Keratinocyte (primary cell): ENCODE measurements around the gene TBCD. TPM values are rescaled to one million over a fixed set of nuclear protein-coding genes. Genes with fewer than 3 reads are reported as not detected.

ENCODE experiments used
- DNase-seq: peaks from one replicate; pipeline ENCODE4 v3.0.0-alpha.2; 2011; ENCODE audit warnings: low read depth, missing footprints, low spot score
- FAIRE-seq: peaks from 2 replicates; lab custom pipeline; 2011; peaks lifted over from hg19 to GRCh38; lab: Jason Lieb, UNC
- H2AFZ ChIP-seq: 2 replicates; pipeline ENCODE4 v1.6.0; 2012; ENCODE audit warnings: low read length, control low read depth, inconsistent platforms; ENCODE audit not compliant: control insufficient read depth
- H3K27ac ChIP-seq: 2 replicates; pipeline ENCODE4 v1.5.1; 2011; ENCODE audit warnings: low read length; ENCODE audit not compliant: control insufficient read depth, insufficient read depth
- H3K27me3 ChIP-seq: 3 replicates; pipeline ENCODE4 v1.6.0; 2011; ENCODE audit warnings: low read length; ENCODE audit not compliant: control insufficient read depth, insufficient read depth; ENCODE audit errors: extremely low read depth
- H3K36me3 ChIP-seq, 2 experiments: 2 replicates in 1 of 2; 3 replicates in 1 of 2; pipeline ENCODE4 v1.5.1; 2011; ENCODE audit warnings: low read length in 2 of 2, mild to moderate bottlenecking in 1 of 2; ENCODE audit not compliant: control insufficient read depth in 2 of 2, insufficient read depth in 2 of 2; ENCODE audit errors: extremely low read depth in 1 of 2
- H3K4me1 ChIP-seq: 3 replicates; pipeline ENCODE4 v1.5.1; 2011; ENCODE audit warnings: low read length; ENCODE audit not compliant: control insufficient read depth, insufficient read depth; ENCODE audit errors: extremely low read depth
- H3K4me2 ChIP-seq: 3 replicates; pipeline ENCODE4 v1.6.0; 2011; ENCODE audit warnings: low read depth, low read length; ENCODE audit not compliant: control insufficient read depth, insufficient read depth; ENCODE audit errors: extremely low read depth
- H3K4me3 ChIP-seq, 3 experiments: fragments of 200-600 bp in 1 of 3; sonication (generic) in 1 of 3; 2 replicates in 2 of 3; 3 replicates in 1 of 3; pipeline ENCODE4 v1.5.1; 2011 to 2016; ENCODE audit warnings: low read length in 3 of 3, mild to moderate bottlenecking in 3 of 3, control low read depth in 2 of 3, inconsistent platforms in 1 of 3, low read depth in 1 of 3, mixed read lengths in 1 of 3, mixed run types in 1 of 3, moderate library complexity in 1 of 3; ENCODE audit not compliant: control insufficient read depth in 2 of 3, insufficient read depth in 2 of 3; ENCODE audit errors: extremely low read depth in 1 of 3
- H3K79me2 ChIP-seq: 2 replicates; pipeline ENCODE4 v1.6.0; 2012; ENCODE audit warnings: low read length; ENCODE audit not compliant: control insufficient read depth, insufficient read depth
- H3K9ac ChIP-seq: 3 replicates; pipeline ENCODE4 v1.6.0; 2011; ENCODE audit warnings: low read length; ENCODE audit not compliant: control insufficient read depth, insufficient read depth; ENCODE audit errors: extremely low read depth
- H3K9me1 ChIP-seq: 3 replicates; pipeline ENCODE4 v1.6.0; 2011; ENCODE audit warnings: low read length; ENCODE audit not compliant: control insufficient read depth, insufficient read depth; ENCODE audit errors: extremely low read depth
- H3K9me3 ChIP-seq: 2 replicates; pipeline ENCODE4 v1.5.1; 2012; ENCODE audit warnings: low read depth, low read length; ENCODE audit not compliant: control insufficient read depth
- H4K20me1 ChIP-seq: 3 replicates; pipeline ENCODE4 v1.6.0; 2011; ENCODE audit warnings: low read length; ENCODE audit not compliant: control insufficient read depth, insufficient read depth; ENCODE audit errors: extremely low read depth
- EZH2 ChIP-seq: IDR thresholded peaks from one replicate; pipeline ENCODE4 v1.6.1; 2012; ENCODE audit warnings: inconsistent platforms, mild to moderate bottlenecking, low read length, moderate library complexity
- dilution Hi-C: fragments of 300-500 bp; cut with MboI; formaldehyde crosslinking; loops from one replicate; pipeline ENCODE4 v1.7.0; 2020; ENCODE audit warnings: low sequenced_read_pairs; ENCODE audit not compliant: extremely low pct_ligation_motif_present
- polyA plus RNA-seq, 5 experiments: library from polyadenylated mRNA; depleted of rRNA in 3 of 5; stranded (reverse) in 3 of 5; stranded (forward) in 1 of 5; unstranded in 1 of 5; fragments of >200 nt; gene quantifications; 1 replicate in 1 of 5; 2 replicates in 3 of 5; 3 replicates in 1 of 5; pipeline versions ENCODE4 v1.2.1 to v1.2.3, GENCODE V29; 2011 to 2012; ENCODE audit warnings: missing spikeins in 2 of 5, low read depth in 1 of 5, low replicate concordance in 1 of 5
- TF ChIP-seq, protein P1 (sequence below), 3 experiments: IDR thresholded peaks in 1 of 3; conservative IDR thresholded peaks in 1 of 3; optimal IDR thresholded peaks in 1 of 3; 2 replicates in 2 of 3; 3 replicates in 1 of 3; pipeline versions ENCODE3 to v1.5.1; 2011; ENCODE audit warnings: low read length in 3 of 3, mild to moderate bottlenecking in 3 of 3, moderate library complexity in 2 of 3, control low read depth in 1 of 3, inconsistent platforms in 1 of 3; ENCODE audit not compliant: insufficient read depth in 2 of 3; ENCODE audit errors: extremely low read depth in 1 of 3

The TBCD gene
- polyA plus RNA-seq, 1 donor (not counting 4 experiments of a cell fraction or from before 2014, with no cell fraction given) = 36.2 TPM

DNA sequence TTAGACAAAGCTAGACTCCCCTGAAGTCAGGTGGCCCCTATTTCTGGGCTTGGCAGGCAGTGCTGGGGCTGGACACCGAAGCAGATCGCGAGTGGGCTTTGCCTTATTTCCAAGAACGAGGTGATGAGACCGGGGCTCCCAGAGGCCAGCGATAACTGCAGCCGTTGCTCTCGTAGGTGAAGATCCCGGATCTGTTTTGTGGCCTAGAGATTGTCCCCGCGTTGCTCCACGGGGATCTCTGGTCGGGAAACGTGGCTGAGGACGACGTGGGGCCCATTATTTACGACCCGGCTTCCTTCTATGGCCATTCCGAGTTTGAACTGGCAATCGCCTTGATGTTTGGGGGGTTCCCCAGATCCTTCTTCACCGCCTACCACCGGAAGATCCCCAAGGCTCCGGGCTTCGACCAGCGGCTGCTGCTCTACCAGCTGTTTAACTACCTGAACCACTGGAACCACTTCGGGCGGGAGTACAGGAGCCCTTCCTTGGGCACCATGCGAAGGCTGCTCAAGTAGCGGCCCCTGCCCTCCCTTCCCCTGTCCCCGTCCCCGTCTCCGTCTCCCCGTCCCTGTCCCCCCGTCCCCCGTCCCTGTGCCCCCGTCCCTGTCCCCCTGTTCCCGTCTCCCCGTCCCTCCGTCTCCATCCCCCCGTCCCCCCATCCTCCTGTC lies 1.5 kb upstream of the TBCD start:
- Histone ChIP-seq H3K36me3 (no peaks in the 10 kb centered on the region), H3K27me3 (no peaks in the 10 kb centered on the region), H3K9ac (no peak overlapping the region), H2AFZ (no peak overlapping the region), H4K20me1 (no peaks in the 10 kb centered on the region), H3K9me3 (no peaks in the 10 kb centered on the region), H3K4me1 (peaks cover 22% of the 10 kb centered on the region), H3K79me2 (peaks cover 14% of the 10 kb centered on the region), H3K4me2 (no peak overlapping the region), H3K27ac (no peak overlapping the region), H3K4me3 (no peak overlapping the region), H3K9me1 (no peaks in the 10 kb centered on the region)
- no peak for TF ChIP-seq EZH2
- TF ChIP-seq, protein P1, sequence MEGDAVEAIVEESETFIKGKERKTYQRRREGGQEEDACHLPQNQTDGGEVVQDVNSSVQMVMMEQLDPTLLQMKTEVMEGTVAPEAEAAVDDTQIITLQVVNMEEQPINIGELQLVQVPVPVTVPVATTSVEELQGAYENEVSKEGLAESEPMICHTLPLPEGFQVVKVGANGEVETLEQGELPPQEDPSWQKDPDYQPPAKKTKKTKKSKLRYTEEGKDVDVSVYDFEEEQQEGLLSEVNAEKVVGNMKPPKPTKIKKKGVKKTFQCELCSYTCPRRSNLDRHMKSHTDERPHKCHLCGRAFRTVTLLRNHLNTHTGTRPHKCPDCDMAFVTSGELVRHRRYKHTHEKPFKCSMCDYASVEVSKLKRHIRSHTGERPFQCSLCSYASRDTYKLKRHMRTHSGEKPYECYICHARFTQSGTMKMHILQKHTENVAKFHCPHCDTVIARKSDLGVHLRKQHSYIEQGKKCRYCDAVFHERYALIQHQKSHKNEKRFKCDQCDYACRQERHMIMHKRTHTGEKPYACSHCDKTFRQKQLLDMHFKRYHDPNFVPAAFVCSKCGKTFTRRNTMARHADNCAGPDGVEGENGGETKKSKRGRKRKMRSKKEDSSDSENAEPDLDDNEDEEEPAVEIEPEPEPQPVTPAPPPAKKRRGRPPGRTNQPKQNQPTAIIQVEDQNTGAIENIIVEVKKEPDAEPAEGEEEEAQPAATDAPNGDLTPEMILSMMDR (optimal IDR thresholded peaks at IDR 0.05 in 1 of 3, IDR thresholded peaks at IDR 0.05 in 1 of 3, conservative IDR thresholded peaks at IDR 0.05 in 1 of 3; ENCODE audit: extremely low read depth in 1 of 3, insufficient read depth in 2 of 3, low read length in 3 of 3) = no peak
- DNase-seq = no peak
- FAIRE-seq = no peak
- dilution Hi-C loops = no loop called here

DNA sequence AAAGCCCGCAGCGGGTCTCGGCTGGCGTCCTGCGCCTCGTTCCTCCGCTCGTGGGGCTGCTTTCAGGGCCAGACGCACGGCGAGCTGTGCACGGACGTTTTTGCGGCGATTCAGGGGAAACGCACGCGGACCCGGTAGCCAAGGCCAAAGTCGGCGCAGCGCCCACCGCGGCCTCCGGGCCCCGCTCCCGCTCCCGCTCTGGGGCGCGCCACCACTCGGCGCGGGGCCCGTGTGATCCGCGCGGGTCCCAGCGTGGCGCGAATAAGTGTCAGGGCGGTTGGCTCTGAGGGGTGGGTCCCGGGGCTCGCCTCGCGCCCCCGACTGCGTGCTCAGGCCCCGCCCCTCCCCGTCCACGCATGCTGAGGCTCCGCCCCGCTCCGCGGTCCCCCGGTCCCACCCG lies 694 bp upstream of the TBCD start:
- peak overlapping the region; percentile 51 for H3K4me2 ChIP-seq
- no peaks in the 10 kb centered on the region for H3K27me3 ChIP-seq
- H3K4me1 ChIP-seq = peaks cover 26% of the 10 kb centered on the region
- H3K27ac ChIP-seq = no peak overlapping the region
- DNase-seq (no peak), FAIRE-seq (no peak)
- no peaks in the 10 kb centered on the region for H3K9me3 ChIP-seq
- H3K4me3 ChIP-seq = peak overlapping the region; percentile 39 to 57 (median 56)
- peaks cover 3% of the 10 kb centered on the region for H3K9me1 ChIP-seq
- peak overlapping the region; percentile 61 for H2AFZ ChIP-seq
- no peaks in the 10 kb centered on the region for H4K20me1 ChIP-seq
- dilution Hi-C loops = no loop called here
- peaks cover 22% of the 10 kb centered on the region for H3K79me2 ChIP-seq
- peaks cover 0 to 5% of the 10 kb centered on the region in 2 experiments for H3K36me3 ChIP-seq
- TF ChIP-seq EZH2 = no peak
- H3K9ac ChIP-seq = peak overlapping the region; percentile 64
